ENCODE results near the gene GRIA1. TPM values are rescaled to one million over a fixed set of nuclear protein-coding genes. Genes with fewer than 3 reads are reported as not detected.

The GRIA1 gene
- total RNA-seq, 1 donor from 2014 or later, result not detected

DNA sequence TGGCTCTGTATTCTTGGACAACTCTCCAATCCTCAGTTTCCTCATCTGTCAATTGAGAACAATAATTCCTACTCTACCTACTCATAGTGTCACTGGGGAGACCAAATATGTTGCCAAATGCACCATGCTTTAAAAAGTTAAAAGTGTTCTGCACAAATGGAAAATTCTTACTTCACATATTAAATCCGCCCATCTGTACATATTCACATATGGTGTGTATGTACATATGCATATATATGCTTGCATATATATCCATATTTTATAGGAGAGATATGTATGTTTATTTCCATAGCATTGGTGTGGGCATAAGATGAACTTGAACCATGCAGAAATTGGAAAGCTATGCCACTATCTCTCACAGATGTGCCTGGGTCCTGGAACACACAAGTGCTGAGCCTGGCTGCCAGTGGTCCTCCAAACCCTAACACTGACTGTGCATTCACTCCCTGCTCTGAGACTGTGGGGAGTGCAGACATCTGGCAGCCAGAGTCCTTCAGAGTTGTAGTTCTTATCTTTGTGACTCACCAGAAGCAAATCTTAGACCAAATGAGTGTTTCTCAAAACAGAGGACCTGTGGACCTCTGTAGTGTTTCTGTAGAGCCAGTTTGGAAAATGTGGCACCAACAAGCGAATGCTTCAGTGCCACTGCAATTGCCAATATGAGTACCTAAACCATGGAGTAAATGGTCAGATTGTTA lies 168.7 kb downstream of the GRIA1 start:
- no peak for DNase-seq (ENCODE audit: low spot score)

- no peak for DNase-seq (ENCODE audit: low spot score)
These were observed 170.4 kb downstream of the GRIA1 start for GRCh38 chr5:153660919-153661318.

GRCh38 chr5:153661897-153662296 lies 171.4 kb downstream of the GRIA1 start:
- DNase-seq (ENCODE audit: low spot score), result no peak

DNA sequence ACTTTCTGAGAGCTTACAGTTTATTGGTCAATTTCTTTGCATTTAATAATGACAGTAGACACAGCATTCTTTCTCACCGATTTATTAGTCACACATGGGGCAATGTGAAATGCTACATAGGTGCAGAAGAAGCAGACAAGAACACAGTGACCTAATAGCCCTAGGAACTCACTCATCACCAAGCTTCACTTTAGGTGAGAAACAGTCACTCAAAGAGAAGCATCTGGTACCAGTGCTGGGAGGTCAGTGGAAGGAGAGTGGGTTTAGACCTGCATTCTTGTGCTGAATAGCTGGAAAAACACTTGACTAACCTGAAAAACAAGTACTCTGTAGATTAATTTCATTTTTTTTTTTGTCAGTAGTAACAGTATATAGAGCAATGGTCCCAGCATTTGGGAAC lies 179.6 kb downstream of the GRIA1 start:
- DNase-seq (ENCODE audit: low spot score), result no peak

GRCh38 chr5:153671653-153672346 lies 181.3 kb downstream of the GRIA1 start:
- DNase-seq (ENCODE audit: low spot score), result no peak

DNA sequence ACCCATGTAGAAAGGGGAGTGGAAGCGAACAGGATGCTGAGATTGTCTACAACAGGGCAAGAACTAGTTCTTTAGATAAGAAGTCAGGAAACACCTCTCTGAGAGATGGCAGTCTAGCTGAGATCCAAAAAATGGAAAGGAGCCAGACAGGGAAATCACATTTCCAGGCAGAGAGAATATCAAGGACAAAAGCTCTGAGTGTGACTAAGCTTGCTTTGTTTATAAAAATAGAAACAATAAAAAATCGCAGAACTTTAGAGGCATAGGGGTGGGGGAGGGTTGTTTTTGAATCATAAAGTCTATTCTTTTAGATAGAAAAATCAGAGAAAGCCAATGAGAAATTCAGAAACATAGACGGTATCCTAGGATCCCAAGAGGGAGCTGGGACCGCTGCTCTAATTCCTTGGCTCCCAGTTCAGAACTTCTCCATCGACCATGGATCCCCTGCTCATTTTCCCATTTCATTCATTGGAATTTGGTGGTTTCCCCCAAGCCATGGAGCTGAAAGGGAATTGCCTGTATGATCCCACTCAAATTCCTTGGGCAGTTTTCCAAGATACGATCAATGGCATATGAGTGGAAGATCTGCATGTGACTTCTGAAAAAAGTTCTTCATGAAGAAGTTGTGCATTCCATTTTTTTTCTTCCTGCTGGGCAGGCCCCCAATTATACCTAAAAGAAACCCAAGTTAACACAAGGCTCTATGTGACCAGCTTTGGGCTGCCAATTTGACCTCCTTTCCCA lies 182.0 kb downstream of the GRIA1 start:
- DNase-seq (ENCODE audit: low spot score), result no peak

DNA sequence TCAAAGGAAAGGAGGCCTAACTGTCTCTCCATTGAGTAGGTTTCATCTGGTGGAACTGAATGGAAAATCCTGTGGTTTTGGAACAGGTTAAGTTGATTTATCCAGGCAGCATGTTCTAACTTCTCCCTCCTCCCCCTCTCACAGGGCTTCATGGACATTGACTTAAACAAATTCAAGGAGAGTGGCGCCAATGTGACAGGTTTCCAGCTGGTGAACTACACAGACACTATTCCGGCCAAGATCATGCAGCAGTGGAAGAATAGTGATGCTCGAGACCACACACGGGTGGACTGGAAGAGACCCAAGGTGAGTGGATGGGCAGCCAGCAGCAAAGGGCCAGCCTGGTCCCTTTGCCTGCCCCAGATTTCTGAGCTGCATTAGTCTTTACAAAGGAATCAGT lies 183.9 kb downstream of the GRIA1 start:
- no peak for DNase-seq (ENCODE audit: low spot score)

GRCh38 chr5:153676406-153676805 lies 185.9 kb downstream of the GRIA1 start:
- DNase-seq (ENCODE audit: low spot score), result no peak

GRCh38 chr5:153676821-153677220 lies 186.4 kb downstream of the GRIA1 start:
- DNase-seq (ENCODE audit: low spot score), result no peak

DNA sequence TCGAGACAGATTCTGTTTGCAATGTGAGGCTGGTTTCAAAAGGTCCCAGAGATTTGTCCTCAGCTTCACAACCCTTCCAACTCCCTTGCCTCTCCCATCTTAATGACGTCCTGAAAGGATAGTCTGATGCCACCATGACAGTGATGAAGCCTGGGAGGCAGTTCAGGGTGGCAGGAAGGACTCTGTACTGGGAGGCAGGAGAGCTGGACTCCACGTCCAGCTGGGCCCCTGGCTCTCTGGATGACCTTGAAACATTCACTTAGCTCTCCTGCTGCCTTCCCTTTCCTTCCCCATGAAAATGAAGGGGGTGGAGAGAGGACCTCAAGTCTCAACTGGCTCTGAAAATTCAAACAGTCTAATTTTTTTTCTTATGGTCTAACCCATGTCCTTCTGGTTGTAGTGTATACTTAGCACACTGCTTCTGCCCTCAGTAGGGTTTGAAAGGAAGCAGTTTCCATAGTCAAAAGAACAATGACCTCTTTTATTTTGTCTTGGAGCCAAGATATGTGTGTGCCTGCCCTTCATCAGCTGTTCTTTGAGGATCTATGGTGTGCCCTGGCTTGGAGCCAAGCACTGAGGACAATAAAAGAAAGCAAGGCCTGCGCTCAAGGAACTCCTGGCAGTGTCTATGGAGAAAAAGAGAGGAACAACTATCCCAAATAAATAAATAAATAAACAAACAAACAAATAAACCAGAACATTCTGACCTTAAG lies 188.3 kb downstream of the GRIA1 start:
- DNase-seq (ENCODE audit: low spot score), result no peak

- no peak for DNase-seq (ENCODE audit: low spot score)
These were observed 199.8 kb downstream of the GRIA1 start for GRCh38 chr5:153690236-153690635.

GRCh38 chr5:153696256-153696655 lies 205.8 kb downstream of the GRIA1 start:
- no peak for DNase-seq (ENCODE audit: low spot score)

DNA sequence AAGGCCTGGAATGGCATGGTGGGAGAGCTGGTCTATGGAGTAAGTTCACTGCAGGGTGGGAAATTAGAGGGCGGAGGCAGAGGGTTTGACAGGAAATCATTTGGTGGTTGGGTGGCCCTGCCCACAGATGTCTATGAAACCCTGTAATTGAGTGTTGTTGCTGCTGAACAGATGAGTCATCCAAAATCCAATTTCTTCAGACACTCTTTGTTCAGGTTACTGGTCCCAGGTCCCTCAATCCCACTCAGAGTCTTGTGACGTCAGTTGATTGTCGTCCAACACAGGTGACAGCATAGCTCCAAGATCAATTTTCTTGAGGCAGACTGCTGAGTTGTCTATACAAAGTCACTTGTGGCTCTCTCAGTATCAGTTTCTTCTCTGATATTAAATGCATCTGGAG lies 208.6 kb downstream of the GRIA1 start:
- DNase-seq (ENCODE audit: low spot score), result no peak

DNA sequence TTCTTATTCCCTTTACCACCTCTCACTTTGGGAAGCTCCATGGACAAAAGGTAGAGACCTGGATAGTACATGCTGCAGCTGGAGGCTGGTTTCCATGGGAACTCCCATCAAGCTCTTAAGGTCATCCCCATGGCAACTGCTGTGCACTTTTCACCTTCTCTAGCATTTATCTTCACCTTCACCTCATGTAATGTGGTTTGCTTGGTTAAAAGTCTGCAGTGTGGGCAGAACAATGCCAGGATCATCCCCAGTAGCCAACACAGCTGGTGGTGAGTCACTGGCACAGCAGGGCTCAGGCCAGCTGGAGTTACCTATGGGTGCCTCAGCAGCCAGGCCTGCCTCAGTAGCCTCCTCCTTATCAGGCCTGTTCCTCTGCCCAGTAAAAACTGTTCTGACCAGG lies 210.5 kb downstream of the GRIA1 start:
- DNase-seq (ENCODE audit: low spot score), result no peak

GRCh38 chr5:153702265-153702664 lies 211.8 kb downstream of the GRIA1 start:
- no peak for DNase-seq (ENCODE audit: low spot score)

GRCh38 chr5:153704110-153704509 lies 213.6 kb downstream of the GRIA1 start:
- no peak for DNase-seq (ENCODE audit: low spot score)

GRCh38 chr5:153707626-153708025 lies 217.2 kb downstream of the GRIA1 start:
- DNase-seq (ENCODE audit: low spot score), result no peak

- DNase-seq (ENCODE audit: low spot score), result no peak
These were observed 221.3 kb downstream of the GRIA1 start for GRCh38 chr5:153711755-153712154.

DNA sequence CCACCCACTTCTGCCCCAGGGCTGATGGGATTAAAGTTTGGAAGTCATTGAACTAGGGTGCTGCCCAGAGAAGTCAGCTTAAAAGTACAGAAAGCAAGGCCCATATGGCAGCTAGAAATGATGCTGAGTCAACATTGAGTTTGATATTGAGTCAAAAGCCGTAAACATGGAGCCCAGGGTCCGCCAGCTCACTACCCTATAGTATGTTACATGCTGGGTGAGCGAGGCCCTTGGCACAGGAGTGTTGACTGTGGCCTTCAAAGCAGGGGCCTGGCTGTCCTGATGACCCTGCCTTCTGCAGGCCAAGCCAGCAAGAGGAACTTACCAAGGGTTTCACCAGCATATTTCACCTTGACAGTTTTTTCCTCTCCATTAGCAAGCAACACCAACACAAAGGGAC lies 222.5 kb downstream of the GRIA1 start:
- DNase-seq (ENCODE audit: low spot score), result no peak

- DNase-seq (ENCODE audit: low spot score), result no peak
These were observed 223.5 kb downstream of the GRIA1 start for GRCh38 chr5:153713943-153714342.

DNA sequence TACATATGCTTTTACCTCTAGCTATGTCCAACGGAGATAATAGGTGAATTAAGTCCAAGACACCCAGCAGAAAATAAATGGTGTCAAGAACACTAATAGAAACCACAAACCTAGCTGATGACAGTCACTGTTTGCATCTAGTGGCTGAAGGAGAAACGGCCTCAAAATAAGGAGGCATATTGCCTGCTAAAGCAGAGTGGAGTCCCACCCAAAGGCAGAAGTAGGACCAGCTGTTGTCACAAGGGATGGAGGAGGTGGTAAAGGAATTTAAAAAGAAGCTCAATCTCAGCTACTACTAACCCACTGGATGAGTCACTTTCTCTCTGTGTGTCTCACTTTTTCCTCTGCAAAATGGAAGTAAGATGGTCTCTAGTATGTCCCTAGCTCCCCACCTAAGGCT lies 224.3 kb downstream of the GRIA1 start:
- no peak for DNase-seq (ENCODE audit: low spot score)

DNA sequence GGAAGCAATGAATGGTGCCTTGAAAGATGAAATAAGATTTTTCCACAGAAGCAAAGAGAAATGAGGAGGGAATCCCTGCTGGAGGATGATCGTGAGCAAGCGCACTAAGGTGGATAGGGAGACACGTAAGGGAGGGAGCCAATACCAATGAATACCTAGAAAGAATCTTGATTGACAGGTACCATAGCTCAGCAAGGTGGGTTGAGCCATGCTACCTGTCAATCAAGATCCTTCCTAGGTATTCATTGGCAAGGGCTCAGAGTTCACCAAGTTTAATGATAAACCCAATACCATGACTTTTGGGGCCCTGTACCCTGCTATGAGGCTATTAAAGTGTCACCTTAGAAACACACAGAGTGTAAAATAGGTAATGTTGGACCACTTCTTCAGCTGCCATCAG lies 226.8 kb downstream of the GRIA1 start:
- DNase-seq (ENCODE audit: low spot score), result no peak

Data from ureter (tissue), 1 donor.